MM.1S (cell line): ENCODE results near the gene KCNG2.

Experiments used
- CTCF ChIP-seq: fragments of 300-600 bp; sonication (generic); IDR thresholded peaks from 2 replicates; pipeline ENCODE4 v1.5.1; 2016; ENCODE audit warnings: antibody characterized with exemption, low read length, mixed read lengths
- EZH2 ChIP-seq: fragments of 300-600 bp; sonication (generic); optimal IDR thresholded peaks from 2 replicates; pipeline ENCODE3; 2017; ENCODE audit warnings: low read depth, mild to moderate bottlenecking, antibody characterized with exemption, low read length, mixed read lengths
- EZH2phosphoT487 ChIP-seq: fragments of 300-600 bp; sonication (generic); IDR thresholded peaks from 2 replicates; pipeline ENCODE4 v1.6.1; 2018; ENCODE audit warnings: antibody characterized with exemption, low read length

- TF ChIP-seq CTCF = no peak
- TF ChIP-seq EZH2 = no peak
- no peak for TF ChIP-seq EZH2phosphoT487
Observed at GRCh38 chr18:79775441-79776221, 22.1 kb upstream of the KCNG2 start.
